Muscle of leg (tissue), 11 donors: ENCODE measurements around the gene MED29. TPM values are rescaled to one million over a fixed set of nuclear protein-coding genes. Genes with fewer than 3 reads are reported as not detected.

Experiments used
- DNase-seq: peaks from one replicate; pipeline ENCODE4 v3.0.0; 2013
- H3K27ac ChIP-seq: one replicate; pipeline ENCODE4 v1.5.1; 2013; ENCODE audit warnings: mild to moderate bottlenecking, low read length, control low read depth
- H3K27me3 ChIP-seq: one replicate; pipeline ENCODE4 v1.6.1; 2013; ENCODE audit warnings: low read length; ENCODE audit not compliant: control insufficient read depth, insufficient read depth
- H3K36me3 ChIP-seq: one replicate; pipeline ENCODE4 v1.6.1; 2013; ENCODE audit warnings: low read length; ENCODE audit not compliant: control insufficient read depth, insufficient read depth
- H3K4me1 ChIP-seq: one replicate; pipeline ENCODE4 v1.6.1; 2013; ENCODE audit warnings: low read length; ENCODE audit not compliant: control insufficient read depth, insufficient read depth
- H3K4me3 ChIP-seq: one replicate; pipeline ENCODE4 v1.5.1; 2013; ENCODE audit warnings: low read length, control low read depth
- H3K9me3 ChIP-seq: replicated peaks from 2 replicates; pipeline ENCODE4 v1.6.1; 2013; ENCODE audit warnings: low read depth, low read length; ENCODE audit not compliant: control insufficient read depth
- WGBS: methylation state at CpG from one replicate; pipeline ENCODE4 v1.1.5; 2013; ENCODE audit warnings: missing lambda C conversion rate; ENCODE audit not compliant: insufficient coverage; 5-methylcytosine and 5-hydroxymethylcytosine counted together
- polyA plus RNA-seq, 8 donors: library from polyadenylated mRNA; unstranded; fragments of 120-200 nt; gene quantifications; one replicate each; pipeline versions ENCODE4 v1.2.1 to v1.2.3, GENCODE V29; 2013; ENCODE audit warnings: inconsistent platforms in 1 of 8, low replicate concordance in 1 of 8; ENCODE audit not compliant: insufficient read length in 8 of 8, insufficient read depth in 1 of 8
- total RNA-seq: library from RNA; stranded (reverse); fragments of 120-200 nt; gene quantifications from one replicate; pipeline ENCODE4 v1.2.4, GENCODE V29; 2013

MED29 gene
- total and polyA plus RNA-seq, 9 donors, result 17.3 to 30.5 (median 26.4) TPM

DNA sequence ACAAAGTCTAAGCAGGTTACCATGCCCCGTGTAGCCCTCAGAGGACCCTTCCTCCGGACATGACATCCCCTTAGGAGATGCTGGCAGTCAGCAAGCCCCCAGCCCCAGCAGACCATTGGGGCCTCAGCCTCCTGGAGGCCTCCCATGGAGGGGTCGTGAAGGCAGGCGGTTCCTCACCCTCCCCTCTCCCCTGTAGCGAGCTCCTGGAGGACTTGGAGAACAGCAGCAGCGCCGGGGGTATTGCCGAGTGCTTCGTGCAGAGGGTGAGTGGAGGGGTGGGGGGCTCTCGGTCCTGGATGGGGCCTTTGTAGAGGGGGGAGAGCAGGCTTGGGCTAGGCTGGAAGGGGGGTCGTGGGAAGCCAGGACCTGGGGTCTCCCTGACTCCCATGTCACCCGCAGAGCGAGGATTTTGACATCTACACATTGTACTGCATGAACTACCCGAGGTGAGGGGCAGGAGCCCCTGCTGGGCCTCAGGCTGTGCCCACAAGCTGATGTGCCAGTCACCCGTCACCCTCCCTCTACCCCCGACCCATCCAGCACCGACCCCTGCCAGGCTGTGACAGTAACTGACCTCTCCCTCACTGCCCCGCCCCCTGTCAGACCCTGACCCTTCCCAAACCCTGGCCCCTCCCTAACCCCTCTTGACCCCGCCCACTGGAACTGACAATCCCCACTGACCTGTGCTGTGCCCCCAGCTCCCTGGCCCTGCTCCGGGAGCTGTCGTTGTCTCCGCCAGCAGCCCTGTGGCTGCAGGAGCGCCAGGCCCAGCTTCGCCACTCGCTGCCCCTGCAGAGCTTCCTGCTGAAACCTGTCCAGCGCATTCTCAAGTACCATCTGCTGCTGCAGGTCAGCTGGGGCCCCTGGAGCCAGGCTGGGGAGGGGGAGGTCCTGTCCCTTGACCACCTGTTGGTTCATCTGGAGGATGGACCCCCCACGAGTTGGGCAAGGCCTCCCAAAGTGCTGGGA lies 25.3 kb downstream of the MED29 start:
- no peak for DNase-seq
- Histone ChIP-seq H3K4me1 (peaks cover 34% of the 10 kb centered on the region), H3K27ac (no peak overlapping the region), H3K4me3 (no peak overlapping the region), H3K36me3 (peaks cover 56% of the 10 kb centered on the region), H3K27me3 (no peaks in the 10 kb centered on the region), H3K9me3 (no peaks in the 10 kb centered on the region)
- 81% methylated on average over 23 of the region's 27 CpGs for WGBS

DNA sequence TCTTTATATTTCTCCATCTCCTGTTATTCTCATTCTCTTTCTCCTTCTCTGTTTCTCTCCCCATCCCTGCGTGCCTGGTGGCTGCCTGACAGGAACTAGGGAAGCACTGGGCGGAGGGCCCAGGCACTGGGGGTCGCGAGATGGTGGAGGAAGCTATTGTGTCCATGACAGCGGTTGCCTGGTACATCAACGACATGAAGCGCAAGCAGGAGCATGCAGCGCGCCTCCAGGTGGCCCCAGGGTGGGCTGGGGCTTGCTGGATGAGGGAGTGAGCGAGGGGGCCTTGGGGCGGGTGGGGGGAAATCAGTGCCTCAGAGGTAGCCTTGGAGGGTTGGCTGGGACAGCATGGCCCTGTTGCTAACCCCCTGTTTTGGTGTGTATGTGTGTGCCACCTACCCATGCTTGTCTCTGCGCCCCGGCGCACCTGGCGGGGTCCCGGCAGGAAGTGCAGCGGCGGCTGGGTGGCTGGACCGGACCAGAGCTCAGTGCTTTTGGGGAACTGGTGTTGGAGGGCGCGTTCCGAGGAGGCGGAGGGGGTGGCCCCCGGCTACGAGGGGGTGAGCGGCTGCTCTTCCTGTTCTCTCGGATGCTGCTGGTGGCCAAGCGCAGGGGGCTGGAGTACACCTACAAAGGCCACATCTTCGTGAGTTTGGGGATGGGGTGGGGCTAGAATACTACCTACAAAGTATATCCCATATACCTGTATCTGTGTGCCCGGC lies 26.4 kb downstream of the MED29 start:
- no peak for DNase-seq
- no peak overlapping the region for H3K4me3 ChIP-seq
- 90% methylated on average over 21 of the region's 30 CpGs for WGBS
- peaks cover 66% of the 10 kb centered on the region for H3K36me3 ChIP-seq
- H3K27ac ChIP-seq, result no peak overlapping the region
- peaks cover 33% of the 10 kb centered on the region for H3K4me1 ChIP-seq
- H3K9me3 ChIP-seq, result no peaks in the 10 kb centered on the region
- H3K27me3 ChIP-seq, result no peaks in the 10 kb centered on the region

DNA sequence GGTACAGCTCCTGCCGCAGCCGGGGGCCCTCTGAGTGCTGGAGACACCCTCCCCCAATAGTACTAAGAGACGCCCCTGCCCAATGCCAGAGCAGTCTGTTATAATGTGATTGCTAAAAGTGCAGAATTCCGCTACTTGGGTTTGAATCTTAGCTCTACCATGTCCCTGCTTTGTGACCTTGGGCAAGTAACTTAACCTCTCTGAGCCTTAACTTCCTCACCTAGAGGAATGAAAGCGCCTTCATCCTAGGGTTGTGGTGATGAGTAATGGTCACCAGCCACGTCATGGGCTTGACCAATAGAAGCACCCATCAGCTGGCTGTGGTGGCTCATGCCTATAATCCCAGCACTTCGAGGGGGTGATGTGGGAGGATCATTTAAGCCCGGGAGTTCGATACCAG lies 27.8 kb downstream of the MED29 start:
- no peak overlapping the region for H3K4me3 ChIP-seq
- no peaks in the 10 kb centered on the region for H3K9me3 ChIP-seq
- H3K36me3 ChIP-seq, result peaks cover 80% of the 10 kb centered on the region
- no peak for DNase-seq
- 73% methylated on average over 3 of the region's 9 CpGs for WGBS
- H3K4me1 ChIP-seq, result peaks cover 37% of the 10 kb centered on the region
- H3K27me3 ChIP-seq, result no peaks in the 10 kb centered on the region
- H3K27ac ChIP-seq, result no peak overlapping the region

DNA sequence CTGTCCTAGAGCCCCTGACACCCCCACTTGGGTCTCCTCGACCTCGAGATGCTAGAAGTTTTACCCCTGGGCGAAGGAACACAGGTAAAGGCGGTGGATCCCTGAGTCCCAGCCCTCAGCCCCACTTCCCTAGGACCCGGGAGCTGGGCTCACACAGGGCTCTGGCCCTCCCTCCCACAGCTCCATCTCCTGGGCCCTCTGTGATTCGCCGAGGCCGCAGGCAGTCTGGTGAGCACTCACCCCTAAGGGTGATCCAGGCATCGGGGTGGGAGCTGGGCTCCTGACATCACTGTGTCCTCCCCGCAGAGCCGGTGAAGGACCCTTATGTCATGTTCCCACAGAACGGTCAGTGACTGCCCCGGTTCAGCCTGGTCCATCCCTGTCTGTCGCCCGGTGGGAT lies 29.6 kb downstream of the MED29 start:
- no peak for DNase-seq
- Histone ChIP-seq H3K9me3 (no peaks in the 10 kb centered on the region), H3K27ac (no peak overlapping the region), H3K27me3 (no peaks in the 10 kb centered on the region), H3K4me3 (no peak overlapping the region), H3K36me3 (peaks cover 91% of the 10 kb centered on the region), H3K4me1 (peaks cover 19% of the 10 kb centered on the region)
- WGBS, result 84% methylated on average over 11 of the region's 15 CpGs

DNA sequence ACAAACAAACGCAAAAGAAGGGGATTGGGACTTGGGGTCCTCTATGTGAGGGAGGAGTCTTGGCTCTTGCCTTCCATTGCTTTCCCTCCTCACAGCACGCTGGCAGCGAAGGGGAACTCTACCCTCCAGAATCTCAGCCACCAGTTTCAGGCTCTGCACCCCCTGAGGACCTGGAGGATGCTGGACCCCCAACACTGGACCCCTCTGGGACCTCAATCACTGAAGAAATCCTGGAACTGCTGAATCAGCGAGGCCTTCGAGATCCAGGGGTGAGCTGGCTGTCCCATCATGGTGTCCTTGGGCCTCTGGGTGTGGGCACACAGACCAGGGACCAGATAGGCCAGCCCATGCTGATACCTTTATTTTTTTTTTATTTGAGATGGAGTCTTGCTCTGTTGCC lies 30.8 kb downstream of the MED29 start:
- no peaks in the 10 kb centered on the region for H3K9me3 ChIP-seq
- H3K4me3 ChIP-seq, result no peak overlapping the region
- no peak overlapping the region for H3K27ac ChIP-seq
- H3K36me3 ChIP-seq, result peaks cover 80% of the 10 kb centered on the region
- WGBS, result 83% methylated on average over 2 of the region's 5 CpGs
- DNase-seq, result no peak
- no peaks in the 10 kb centered on the region for H3K27me3 ChIP-seq
- peaks cover 7% of the 10 kb centered on the region for H3K4me1 ChIP-seq

DNA sequence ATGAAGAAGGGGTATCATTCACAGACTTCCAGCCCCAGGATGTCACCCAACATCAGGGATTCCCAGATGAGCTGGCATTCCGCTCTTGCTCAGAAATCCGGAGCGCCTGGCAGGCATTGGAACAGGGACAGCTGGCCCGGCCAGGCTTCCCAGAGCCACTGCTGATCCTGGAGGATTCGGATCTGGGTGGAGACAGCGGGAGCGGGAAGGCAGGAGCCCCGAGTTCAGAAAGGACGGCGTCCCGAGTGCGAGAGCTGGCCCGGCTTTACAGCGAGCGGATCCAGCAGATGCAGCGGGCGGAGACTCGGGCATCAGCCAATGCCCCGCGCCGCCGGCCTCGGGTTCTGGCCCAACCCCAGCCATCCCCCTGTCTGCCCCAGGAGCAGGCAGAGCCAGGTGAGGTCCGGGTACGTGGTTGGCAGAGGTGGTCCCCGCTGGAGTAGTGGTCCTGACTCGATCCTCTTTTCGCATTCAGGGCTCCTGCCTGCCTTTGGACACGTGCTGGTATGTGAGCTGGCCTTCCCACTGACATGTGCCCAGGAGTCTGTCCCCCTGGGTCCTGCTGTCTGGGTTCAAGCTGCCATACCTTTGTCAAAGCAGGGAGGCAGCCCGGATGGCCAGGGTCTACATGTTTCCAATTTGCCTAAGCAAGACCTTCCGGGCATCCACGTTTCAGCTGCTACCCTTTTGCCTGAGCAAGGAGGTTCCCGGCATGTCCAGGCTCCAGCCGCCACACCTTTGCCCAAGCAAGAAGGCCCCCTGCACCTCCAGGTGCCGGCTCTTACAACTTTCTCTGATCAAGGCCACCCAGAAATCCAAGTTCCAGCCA lies 32.3 kb downstream of the MED29 start:
- 80% methylated on average over 27 of the region's 35 CpGs for WGBS
- Histone ChIP-seq H3K4me1 (peaks cover 16% of the 10 kb centered on the region), H3K4me3 (no peak overlapping the region), H3K27me3 (no peaks in the 10 kb centered on the region), H3K9me3 (no peaks in the 10 kb centered on the region), H3K36me3 (peaks cover 69% of the 10 kb centered on the region), H3K27ac (no peak overlapping the region)
- DNase-seq, result no peak

DNA sequence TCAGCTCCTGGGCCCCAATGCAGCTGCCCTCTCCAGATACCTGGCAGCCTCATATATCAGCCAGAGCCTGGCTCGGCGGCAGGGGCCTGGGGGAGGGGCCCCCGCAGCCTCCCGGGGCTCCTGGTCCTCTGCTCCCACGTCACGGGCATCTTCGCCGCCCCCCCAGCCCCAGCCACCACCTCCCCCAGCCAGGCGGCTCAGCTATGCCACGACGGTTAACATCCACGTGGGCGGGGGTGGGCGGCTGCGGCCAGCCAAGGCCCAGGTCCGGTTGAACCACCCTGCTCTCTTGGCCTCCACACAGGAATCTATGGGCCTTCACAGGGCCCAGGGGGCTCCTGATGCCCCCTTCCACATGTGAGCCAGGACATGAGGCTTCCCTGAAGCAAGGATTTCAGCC lies 33.8 kb downstream of the MED29 start:
- no peak overlapping the region for H3K27ac ChIP-seq
- peaks cover 24% of the 10 kb centered on the region for H3K4me1 ChIP-seq
- 69% methylated on average over 11 of the region's 16 CpGs for WGBS
- no peaks in the 10 kb centered on the region for H3K9me3 ChIP-seq
- no peak for DNase-seq
- H3K4me3 ChIP-seq, result no peak overlapping the region
- H3K27me3 ChIP-seq, result no peaks in the 10 kb centered on the region
- peaks cover 57% of the 10 kb centered on the region for H3K36me3 ChIP-seq

DNA sequence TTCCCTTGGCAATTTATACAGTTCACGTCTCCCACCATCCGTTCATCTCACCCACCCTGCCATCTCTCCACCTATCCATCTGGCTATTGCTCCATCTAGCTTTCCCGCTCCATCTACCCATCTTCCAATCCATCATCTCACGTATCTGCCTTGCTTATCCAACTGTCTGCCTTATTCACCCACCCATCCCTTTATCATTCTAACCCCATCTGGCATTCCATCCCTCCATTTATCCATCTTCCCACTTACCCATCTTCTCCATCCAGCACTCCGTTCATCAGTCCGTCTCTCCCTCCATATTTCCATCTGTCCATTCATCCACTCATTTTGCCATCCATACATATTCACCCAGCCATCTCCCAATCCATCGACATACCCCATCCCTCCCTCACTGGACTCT lies 34.6 kb downstream of the MED29 start:
- DNase-seq, result no peak
- Histone ChIP-seq H3K27ac (no peak overlapping the region), H3K4me1 (peaks cover 25% of the 10 kb centered on the region), H3K27me3 (no peaks in the 10 kb centered on the region), H3K36me3 (peaks cover 49% of the 10 kb centered on the region), H3K9me3 (no peaks in the 10 kb centered on the region), H3K4me3 (no peak overlapping the region)
- WGBS, result 85% methylated on average over 6 of the region's 7 CpGs

DNA sequence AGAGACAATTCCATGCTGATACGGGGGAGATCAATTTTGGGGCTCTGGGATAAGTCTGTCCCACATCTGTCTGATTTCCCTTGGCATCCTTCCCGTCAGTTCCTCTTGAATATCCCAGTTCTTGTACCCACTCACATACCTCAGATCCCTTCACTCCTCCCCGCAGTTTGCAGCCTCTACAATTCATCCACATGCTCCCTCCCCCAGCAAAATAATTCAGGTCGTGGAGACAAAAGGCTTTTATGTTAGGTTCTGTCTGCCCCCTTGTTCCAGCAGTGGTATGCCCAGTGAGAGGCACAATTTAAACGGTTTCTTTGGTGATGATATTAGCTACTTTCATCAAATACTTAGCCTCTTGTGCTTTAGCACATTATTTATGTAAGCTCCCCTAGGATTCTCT lies 35.0 kb downstream of the MED29 start:
- H3K4me1 ChIP-seq, result peaks cover 29% of the 10 kb centered on the region
- H3K36me3 ChIP-seq, result peaks cover 49% of the 10 kb centered on the region
- DNase-seq, result no peak
- no peak overlapping the region for H3K4me3 ChIP-seq
- H3K9me3 ChIP-seq, result no peaks in the 10 kb centered on the region
- WGBS, result 88% methylated on average over 2 of the region's 5 CpGs
- no peaks in the 10 kb centered on the region for H3K27me3 ChIP-seq
- no peak overlapping the region for H3K27ac ChIP-seq

DNA sequence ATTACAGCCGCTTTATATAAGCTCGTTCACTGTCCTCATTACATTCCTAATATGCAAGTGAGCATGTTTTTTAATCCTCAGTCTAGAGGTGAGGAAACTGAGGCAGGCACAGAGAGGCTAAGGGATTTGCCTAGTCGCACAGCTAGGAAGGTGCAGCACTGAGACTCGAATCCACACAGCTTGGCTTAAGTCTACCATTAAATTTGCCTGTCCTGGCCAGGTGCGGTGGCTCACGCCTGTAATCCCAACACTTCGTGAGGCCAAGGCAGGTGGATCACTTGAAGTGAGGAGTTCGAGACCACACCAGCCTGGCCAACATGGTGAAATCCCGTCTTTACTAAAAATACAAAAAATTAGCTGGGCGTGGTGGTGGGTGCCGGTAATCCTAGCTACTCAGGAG lies 36.5 kb downstream of the MED29 start:
- WGBS, result 82% methylated on average over 4 of the region's 11 CpGs
- no peaks in the 10 kb centered on the region for H3K9me3 ChIP-seq
- no peaks in the 10 kb centered on the region for H3K27me3 ChIP-seq
- H3K4me1 ChIP-seq, result peaks cover 28% of the 10 kb centered on the region
- no peak for DNase-seq
- peaks cover 45% of the 10 kb centered on the region for H3K36me3 ChIP-seq
- no peak overlapping the region for H3K4me3 ChIP-seq
- H3K27ac ChIP-seq, result peak overlapping the region; percentile 96
